PC-9 (cell line): Measurements from ENCODE around the gene SYMPK.

ENCODE experiments used
- CTCF ChIP-seq: fragments of 200-600 bp; sonication (generic); conservative IDR thresholded peaks from 2 replicates; pipeline ENCODE4 v1.6.1; 2017; ENCODE audit warnings: mixed run types, antibody characterized with exemption, mild to moderate bottlenecking, moderate library complexity
- EZH2 ChIP-seq: fragments of 200-600 bp; sonication (generic); IDR thresholded peaks from 2 replicates; pipeline ENCODE4 v1.8.0; 2017; ENCODE audit warnings: antibody characterized with exemption, low read depth

GRCh38 chr19:45881082-45881908 lies 18.3 kb upstream of the SYMPK start:
- TF ChIP-seq EZH2 (no peak), CTCF (no peak)
